22Rv1 (cell line): Measurements from ENCODE around the gene DNAJC2.

Experiments used
- H3K27ac ChIP-seq: fragments of 450-650 bp; 2 replicates; pipeline ENCODE4 v1.5.1; 2017
- CTCF ChIP-seq: fragments of 450-650 bp; IDR thresholded peaks from 2 replicates; pipeline ENCODE4 v1.5.1; 2017; ENCODE audit warnings: mild to moderate bottlenecking
- ZFX ChIP-seq: fragments of 450-650 bp; IDR thresholded peaks from 2 replicates; pipeline ENCODE4 v1.6.1; 2017; ENCODE audit warnings: antibody characterized with exemption, borderline replicate concordance

Gene DNAJC2

GRCh38 chr7:103341466-103341865 is 3.1 kb downstream of the DNAJC2 start:
- TF ChIP-seq ZFX (no peak), CTCF (no peak)
- H3K27ac ChIP-seq: no peak overlapping the region

GRCh38 chr7:103338864-103339263 is 5.7 kb downstream of the DNAJC2 start:
- TF ChIP-seq CTCF (no peak), ZFX (no peak)
- no peak overlapping the region for H3K27ac ChIP-seq

- TF ChIP-seq CTCF: no peak
- no peak for TF ChIP-seq ZFX
- no peak overlapping the region for H3K27ac ChIP-seq
These were observed 7.8 kb downstream of the DNAJC2 start for GRCh38 chr7:103336761-103337160.

GRCh38 chr7:103325744-103326143 is 18.8 kb downstream of the DNAJC2 start:
- no peak overlapping the region for H3K27ac ChIP-seq
- no peak for TF ChIP-seq ZFX
- TF ChIP-seq CTCF: no peak

- H3K27ac ChIP-seq: no peak overlapping the region
- no peak for TF ChIP-seq CTCF
- no peak for TF ChIP-seq ZFX
These were observed 27.6 kb downstream of the DNAJC2 start for GRCh38 chr7:103317009-103317408.

- no peak for TF ChIP-seq CTCF
- TF ChIP-seq ZFX: no peak
- no peak overlapping the region for H3K27ac ChIP-seq
These were observed 28.1 kb downstream of the DNAJC2 start for GRCh38 chr7:103316380-103316941.

- H3K27ac ChIP-seq: no peak overlapping the region
- TF ChIP-seq ZFX (no peak), CTCF (no peak)
These were observed 29.7 kb downstream of the DNAJC2 start for GRCh38 chr7:103314852-103315251.
